ENCODE data around the gene LRRIQ1. TPM values are rescaled to one million over a fixed set of nuclear protein-coding genes. Genes with fewer than 3 reads are reported as not detected.

LRRIQ1 gene
- total and polyA plus RNA-seq, 10 donors = 0.02 to 1.0 (median 0.20) TPM; not detected in 1

DNA sequence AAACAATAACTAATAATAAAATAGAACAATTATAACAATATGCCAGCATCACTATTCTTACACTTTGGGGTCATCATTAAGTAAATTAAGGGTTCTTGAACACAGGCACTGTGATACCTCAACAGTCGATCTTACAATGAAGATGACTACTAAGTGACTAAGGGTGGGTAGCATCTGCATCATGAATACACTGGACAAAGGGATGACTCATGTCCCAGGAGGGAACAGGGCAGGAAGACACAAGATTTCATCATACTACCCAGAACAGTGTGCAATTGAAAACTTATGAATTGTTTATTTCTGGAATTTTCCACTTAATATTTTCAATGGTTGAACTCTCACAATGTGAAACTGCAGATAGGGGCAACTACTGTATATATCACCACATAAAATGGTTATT lies 19.7 kb upstream of the LRRIQ1 start:
- no peak for DNase-seq
- Histone ChIP-seq H3K4me1 (no peaks in the 10 kb centered on the region), H3K27me3 (replicated peaks in 1 of 7) (no peaks in the 10 kb centered on the region), H3K9me3 (no peaks in the 10 kb centered on the region), H3K4me3 (no peak overlapping the region), H3K36me3 (no peaks in the 10 kb centered on the region), H3K27ac (no peak overlapping the region)
- TF ChIP-seq, protein P1, sequence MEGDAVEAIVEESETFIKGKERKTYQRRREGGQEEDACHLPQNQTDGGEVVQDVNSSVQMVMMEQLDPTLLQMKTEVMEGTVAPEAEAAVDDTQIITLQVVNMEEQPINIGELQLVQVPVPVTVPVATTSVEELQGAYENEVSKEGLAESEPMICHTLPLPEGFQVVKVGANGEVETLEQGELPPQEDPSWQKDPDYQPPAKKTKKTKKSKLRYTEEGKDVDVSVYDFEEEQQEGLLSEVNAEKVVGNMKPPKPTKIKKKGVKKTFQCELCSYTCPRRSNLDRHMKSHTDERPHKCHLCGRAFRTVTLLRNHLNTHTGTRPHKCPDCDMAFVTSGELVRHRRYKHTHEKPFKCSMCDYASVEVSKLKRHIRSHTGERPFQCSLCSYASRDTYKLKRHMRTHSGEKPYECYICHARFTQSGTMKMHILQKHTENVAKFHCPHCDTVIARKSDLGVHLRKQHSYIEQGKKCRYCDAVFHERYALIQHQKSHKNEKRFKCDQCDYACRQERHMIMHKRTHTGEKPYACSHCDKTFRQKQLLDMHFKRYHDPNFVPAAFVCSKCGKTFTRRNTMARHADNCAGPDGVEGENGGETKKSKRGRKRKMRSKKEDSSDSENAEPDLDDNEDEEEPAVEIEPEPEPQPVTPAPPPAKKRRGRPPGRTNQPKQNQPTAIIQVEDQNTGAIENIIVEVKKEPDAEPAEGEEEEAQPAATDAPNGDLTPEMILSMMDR (IDR thresholded peaks at IDR 0.05 in 8 of 11, conservative IDR thresholded peaks at IDR 0.05 in 3 of 11) = no peak
- TF ChIP-seq POLR2AphosphoS5 (IDR thresholded peaks at IDR 0.05) (no peak), POLR2A (IDR thresholded peaks at IDR 0.05) (no peak)
- 56 to 86% (median 74%) methylated on average over 1 of the region's 1 CpG for WGBS, 5 donors
- intact Hi-C loops (cut with DNase I; ENCODE audit: low total_unique reads) = no loop called here

GRCh38 chr12:85017133-85017532 lies 19.0 kb upstream of the LRRIQ1 start:
- Histone ChIP-seq H3K27ac (no peak overlapping the region), H3K4me1 (no peaks in the 10 kb centered on the region), H3K4me3 (no peak overlapping the region), H3K36me3 (no peaks in the 10 kb centered on the region), H3K27me3 (replicated peaks in 1 of 7) (no peaks in the 10 kb centered on the region), H3K9me3 (no peaks in the 10 kb centered on the region)
- 71 to 78% (median 77%) methylated on average over 3 of the region's 3 CpGs for WGBS, 5 donors
- TF ChIP-seq, protein P1 (IDR thresholded peaks at IDR 0.05 in 8 of 11, conservative IDR thresholded peaks at IDR 0.05 in 3 of 11) = no peak
- TF ChIP-seq POLR2A (IDR thresholded peaks at IDR 0.05) (no peak), POLR2AphosphoS5 (IDR thresholded peaks at IDR 0.05) (no peak)
- intact Hi-C loops (cut with DNase I; ENCODE audit: low total_unique reads) = no loop called here
- DNase-seq = no peak

GRCh38 chr12:85017618-85018017 lies 18.5 kb upstream of the LRRIQ1 start:
- no peak overlapping the region for H3K27ac ChIP-seq
- H3K36me3 ChIP-seq = no peaks in the 10 kb centered on the region
- H3K4me1 ChIP-seq = no peaks in the 10 kb centered on the region
- TF ChIP-seq, protein P1 (IDR thresholded peaks at IDR 0.05 in 8 of 11, conservative IDR thresholded peaks at IDR 0.05 in 3 of 11) = no peak
- no peak for TF ChIP-seq POLR2AphosphoS5 (IDR thresholded peaks at IDR 0.05)
- TF ChIP-seq POLR2A (IDR thresholded peaks at IDR 0.05) = no peak
- intact Hi-C loops (cut with DNase I; ENCODE audit: low total_unique reads) = no loop called here
- H3K27me3 ChIP-seq (replicated peaks in 1 of 7) = no peaks in the 10 kb centered on the region
- H3K9me3 ChIP-seq = no peaks in the 10 kb centered on the region
- DNase-seq = no peak
- no peak overlapping the region for H3K4me3 ChIP-seq

DNA sequence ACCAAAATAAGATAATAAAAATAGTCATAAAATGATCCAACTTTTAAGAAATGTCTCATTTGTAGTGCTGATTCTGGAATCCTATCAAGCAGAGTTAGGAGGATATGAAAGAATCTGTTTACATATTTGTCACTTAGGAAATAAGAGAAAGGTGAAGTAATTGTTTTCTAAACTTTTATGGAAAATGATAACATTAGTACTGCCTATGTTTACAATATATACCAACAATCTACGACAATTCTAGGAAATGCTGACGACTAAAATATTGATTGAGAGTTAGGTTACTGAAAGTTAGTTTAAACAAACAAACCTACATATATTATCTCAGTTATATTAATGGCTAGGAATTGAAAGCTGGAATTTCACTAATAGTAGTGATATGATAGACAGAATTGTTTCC lies 18.1 kb upstream of the LRRIQ1 start:
- no peak overlapping the region for H3K4me3 ChIP-seq
- intact Hi-C loops (cut with DNase I; ENCODE audit: low total_unique reads) = no loop called here
- H3K27me3 ChIP-seq (replicated peaks in 1 of 7) = no peaks in the 10 kb centered on the region
- TF ChIP-seq POLR2A (IDR thresholded peaks at IDR 0.05) (no peak), POLR2AphosphoS5 (IDR thresholded peaks at IDR 0.05) (no peak)
- TF ChIP-seq, protein P1 (IDR thresholded peaks at IDR 0.05 in 8 of 11, conservative IDR thresholded peaks at IDR 0.05 in 3 of 11) = no peak
- H3K4me1 ChIP-seq = no peaks in the 10 kb centered on the region
- no peaks in the 10 kb centered on the region for H3K36me3 ChIP-seq
- H3K27ac ChIP-seq = no peak overlapping the region
- WGBS, 5 donors = 52 to 84% (median 63%) methylated on average over 2 of the region's 2 CpGs
- no peak for DNase-seq
- no peaks in the 10 kb centered on the region for H3K9me3 ChIP-seq
